Mesothelial cell of epicardium (in vitro differentiated cells): ENCODE data around the gene IQGAP2. TPM values are rescaled to one million over a fixed set of nuclear protein-coding genes. Genes with fewer than 3 reads are reported as not detected.

Experiments used
- DNase-seq, 2 experiments: peaks; one replicate each; pipeline ENCODE4 v3.0.0; 2021; ENCODE audit warnings: low spot score in 2 of 2; ENCODE audit not compliant: unreplicated experiment in 2 of 2
- H3K27ac Mint-ChIP-seq: 2 replicates; pipeline ENCODE4 v1.8.0; 2021; ENCODE audit warnings: mixed read lengths
- H3K27me3 Mint-ChIP-seq: 2 replicates; pipeline ENCODE4 v1.8.0; 2021; ENCODE audit warnings: low read depth, mixed read lengths
- H3K36me3 Mint-ChIP-seq: 2 replicates; pipeline ENCODE4 v1.8.0; 2021; ENCODE audit warnings: mixed read lengths
- H3K4me1 Mint-ChIP-seq: 2 replicates; pipeline ENCODE4 v1.8.0; 2021; ENCODE audit warnings: mixed read lengths
- H3K4me3 Mint-ChIP-seq: 2 replicates; pipeline ENCODE4 v1.8.0; 2021; ENCODE audit warnings: mild to moderate bottlenecking, moderate library complexity, mixed read lengths
- H3K9me3 Mint-ChIP-seq: 2 replicates; pipeline ENCODE4 v1.8.0; 2021; ENCODE audit warnings: mixed read lengths
- total RNA-seq: library from RNA; stranded (reverse); gene quantifications from 3 replicates; pipeline ENCODE4 v1.2.1, GENCODE V29; 2021
- TF ChIP-seq, protein P1 (sequence below): fragments of 200-600 bp; sonication (generic); IDR thresholded peaks from one replicate; pipeline ENCODE4 v1.5.0; 2021; ENCODE audit warnings: antibody characterized with exemption; ENCODE audit not compliant: unreplicated experiment

Gene IQGAP2
- total RNA-seq, 1 donor from 2014 or later, result 13.9 TPM

DNA sequence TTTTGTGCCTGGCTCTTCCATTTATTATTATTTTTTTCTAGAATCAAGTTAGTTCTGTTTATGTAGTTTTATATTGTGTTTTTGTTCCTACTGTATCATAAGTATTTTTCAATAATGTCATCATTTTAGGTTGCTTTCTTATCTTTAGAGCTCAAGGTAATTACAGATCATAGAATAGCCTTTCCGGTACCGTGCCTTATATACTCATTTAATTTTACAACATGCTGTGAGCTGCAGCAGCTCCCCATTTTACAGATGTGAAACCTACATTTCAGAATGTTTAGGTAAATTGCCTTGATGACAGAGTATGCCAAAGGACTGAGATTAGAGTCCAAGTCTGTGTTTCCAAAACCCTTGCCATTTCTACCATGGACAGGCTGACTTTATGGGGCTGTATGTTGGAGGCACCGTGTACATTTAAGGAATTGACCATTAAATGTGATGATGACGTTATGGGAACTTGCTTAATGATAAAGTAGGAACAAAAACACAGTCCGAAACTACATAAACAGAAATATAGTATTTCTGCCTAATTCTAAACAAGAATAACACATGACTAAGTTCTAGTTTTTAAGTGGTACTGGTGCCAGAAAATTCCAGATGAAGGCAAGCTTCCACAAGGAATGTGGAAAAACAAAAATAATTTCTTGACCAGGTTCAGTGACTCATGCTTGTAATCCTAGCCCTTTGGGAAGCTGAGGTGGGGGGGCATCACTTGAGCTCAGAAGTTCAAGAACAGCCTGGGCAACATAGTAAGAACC, 97.7 kb downstream of the IQGAP2 start:
- Mint-ChIP-seq H3K27ac (no peak overlapping the region), H3K27me3 (no peaks in the 10 kb centered on the region), H3K9me3 (no peaks in the 10 kb centered on the region), H3K4me3 (no peak overlapping the region), H3K4me1 (peaks cover 14% of the 10 kb centered on the region), H3K36me3 (no peaks in the 10 kb centered on the region)
- TF ChIP-seq, protein P1, sequence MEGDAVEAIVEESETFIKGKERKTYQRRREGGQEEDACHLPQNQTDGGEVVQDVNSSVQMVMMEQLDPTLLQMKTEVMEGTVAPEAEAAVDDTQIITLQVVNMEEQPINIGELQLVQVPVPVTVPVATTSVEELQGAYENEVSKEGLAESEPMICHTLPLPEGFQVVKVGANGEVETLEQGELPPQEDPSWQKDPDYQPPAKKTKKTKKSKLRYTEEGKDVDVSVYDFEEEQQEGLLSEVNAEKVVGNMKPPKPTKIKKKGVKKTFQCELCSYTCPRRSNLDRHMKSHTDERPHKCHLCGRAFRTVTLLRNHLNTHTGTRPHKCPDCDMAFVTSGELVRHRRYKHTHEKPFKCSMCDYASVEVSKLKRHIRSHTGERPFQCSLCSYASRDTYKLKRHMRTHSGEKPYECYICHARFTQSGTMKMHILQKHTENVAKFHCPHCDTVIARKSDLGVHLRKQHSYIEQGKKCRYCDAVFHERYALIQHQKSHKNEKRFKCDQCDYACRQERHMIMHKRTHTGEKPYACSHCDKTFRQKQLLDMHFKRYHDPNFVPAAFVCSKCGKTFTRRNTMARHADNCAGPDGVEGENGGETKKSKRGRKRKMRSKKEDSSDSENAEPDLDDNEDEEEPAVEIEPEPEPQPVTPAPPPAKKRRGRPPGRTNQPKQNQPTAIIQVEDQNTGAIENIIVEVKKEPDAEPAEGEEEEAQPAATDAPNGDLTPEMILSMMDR, result no peak
- DNase-seq, result no peak

GRCh38 chr5:76503929-76504328, 100.8 kb downstream of the IQGAP2 start:
- Mint-ChIP-seq H3K27ac (no peak overlapping the region), H3K4me3 (no peak overlapping the region), H3K36me3 (no peaks in the 10 kb centered on the region), H3K9me3 (no peaks in the 10 kb centered on the region), H3K4me1 (peaks cover 14% of the 10 kb centered on the region), H3K27me3 (no peaks in the 10 kb centered on the region)
- TF ChIP-seq, protein P1, result no peak
- no peak for DNase-seq

- H3K4me3 Mint-ChIP-seq, result no peak overlapping the region
- no peaks in the 10 kb centered on the region for H3K36me3 Mint-ChIP-seq
- DNase-seq, result no peak
- peaks cover 14% of the 10 kb centered on the region for H3K4me1 Mint-ChIP-seq
- TF ChIP-seq, protein P1, result no peak
- H3K27me3 Mint-ChIP-seq, result no peaks in the 10 kb centered on the region
- no peaks in the 10 kb centered on the region for H3K9me3 Mint-ChIP-seq
- no peak overlapping the region for H3K27ac Mint-ChIP-seq
Observed at GRCh38 chr5:76504901-76505564, 101.9 kb downstream of the IQGAP2 start.

- no peak for DNase-seq
- TF ChIP-seq, protein P1, result no peak
Observed at GRCh38 chr5:76513476-76513875, 110.4 kb downstream of the IQGAP2 start.

GRCh38 chr5:76514292-76514691, 111.2 kb downstream of the IQGAP2 start:
- no peaks in the 10 kb centered on the region for H3K27me3 Mint-ChIP-seq
- H3K4me3 Mint-ChIP-seq, result no peak overlapping the region
- no peak for DNase-seq
- peak overlapping the region; percentile 44 for H3K27ac Mint-ChIP-seq
- H3K4me1 Mint-ChIP-seq, result peaks cover 24% of the 10 kb centered on the region
- peaks cover 4% of the 10 kb centered on the region for H3K9me3 Mint-ChIP-seq
- H3K36me3 Mint-ChIP-seq, result peaks cover 4% of the 10 kb centered on the region
- TF ChIP-seq, protein P1, result no peak

More at GRCh38 chr5:76513476-76513875, 110.4 kb downstream of the IQGAP2 start:
- no peak overlapping the region for H3K4me3 Mint-ChIP-seq
- peaks cover 24% of the 10 kb centered on the region for H3K4me1 Mint-ChIP-seq
- peak overlapping the region; percentile 64 for H3K27ac Mint-ChIP-seq
- H3K27me3 Mint-ChIP-seq, result no peaks in the 10 kb centered on the region
- peaks cover 4% of the 10 kb centered on the region for H3K9me3 Mint-ChIP-seq
- peaks cover 4% of the 10 kb centered on the region for H3K36me3 Mint-ChIP-seq
